HepG2 (cell line): ENCODE data around the gene GJC1. TPM values are rescaled to one million over a fixed set of nuclear protein-coding genes. Genes with fewer than 3 reads are reported as not detected.

Experiments
- ATF7 ChIP-seq, 2 experiments: fragments of 450-650 bp in 1 of 2; sonication (generic) in 1 of 2; formaldehyde crosslinking in 1 of 2; IDR thresholded peaks; 2 replicates each; pipeline versions ENCODE4 v1.4.0 to v1.6.1; 2016 to 2020; ENCODE audit warnings: antibody characterized with exemption in 1 of 2, mild to moderate bottlenecking in 1 of 2, missing genetic modification reagents in 1 of 2
- CEBPG ChIP-seq: IDR thresholded peaks from 2 replicates; pipeline ENCODE4 v1.6.1; 2016
- FOXO1 ChIP-seq: sonication (generic); formaldehyde crosslinking; IDR thresholded peaks from 2 replicates; pipeline ENCODE4 v1.4.0; 2020; ENCODE audit warnings: missing genetic modification reagents
- HNF4A ChIP-seq: sonication (generic); formaldehyde crosslinking; IDR thresholded peaks from 2 replicates; pipeline ENCODE4 v1.4.0; 2020; ENCODE audit warnings: missing genetic modification reagents
- HNF4G ChIP-seq, 2 experiments: sonication (generic) in 1 of 2; formaldehyde crosslinking in 1 of 2; IDR thresholded peaks; 2 replicates each; pipeline versions ENCODE4 v1.4.0 to v1.6.1; 2011 to 2020; ENCODE audit warnings: borderline replicate concordance in 2 of 2, low read depth in 2 of 2, mild to moderate bottlenecking in 2 of 2, low read length in 1 of 2, missing genetic modification reagents in 1 of 2, moderate library complexity in 1 of 2
- MBNL3 ChIP-seq: fragments of 250-450 bp; sonication (Bioruptor Pico); conservative IDR thresholded peaks from 2 replicates; pipeline ENCODE4 v1.8.0; 2022; ENCODE audit warnings: mild to moderate bottlenecking, inconsistent platforms
- MEIS1 ChIP-seq: sonication (generic); formaldehyde crosslinking; IDR thresholded peaks from 2 replicates; pipeline ENCODE4 v1.9.0; 2021; ENCODE audit warnings: mild to moderate bottlenecking, missing genetic modification reagents, moderate library complexity, borderline replicate concordance
- MEIS2 ChIP-seq: sonication (generic); formaldehyde crosslinking; IDR thresholded peaks from 2 replicates; pipeline ENCODE4 v1.9.0; 2021; ENCODE audit warnings: mild to moderate bottlenecking, missing genetic modification reagents
- MTA1 ChIP-seq: sonication (generic); formaldehyde crosslinking; IDR thresholded peaks from 2 replicates; pipeline ENCODE4 v1.4.0; 2020; ENCODE audit warnings: missing genetic modification reagents, mild to moderate bottlenecking, borderline replicate concordance
- MZF1 ChIP-seq: sonication (generic); formaldehyde crosslinking; IDR thresholded peaks from 2 replicates; pipeline ENCODE4 v1.8.1; 2023; ENCODE audit warnings: mild to moderate bottlenecking, missing genetic modification reagents, borderline replicate concordance
- NR2C2 ChIP-seq: sonication (generic); formaldehyde crosslinking; IDR thresholded peaks from 2 replicates; pipeline ENCODE4 v1.4.0; 2020; ENCODE audit warnings: missing genetic modification reagents, mild to moderate bottlenecking, moderate library complexity, borderline replicate concordance
- POGZ ChIP-seq: sonication (generic); formaldehyde crosslinking; IDR thresholded peaks from 2 replicates; pipeline ENCODE4 v1.4.0; 2020; ENCODE audit warnings: mild to moderate bottlenecking, missing genetic modification reagents
- RCOR2 ChIP-seq: IDR thresholded peaks from 2 replicates; pipeline ENCODE4 v1.6.1; 2016; ENCODE audit warnings: missing biosample characterization, missing genetic modification reagents
- SALL1 ChIP-seq: sonication (generic); formaldehyde crosslinking; IDR thresholded peaks from 2 replicates; pipeline ENCODE4 v1.8.0; 2022; ENCODE audit warnings: mild to moderate bottlenecking, missing genetic modification reagents
- TP53 ChIP-seq: sonication (generic); formaldehyde crosslinking; conservative IDR thresholded peaks from 2 replicates; pipeline ENCODE4 v1.4.0; 2020; ENCODE audit warnings: missing genetic modification reagents
- XRCC5 ChIP-seq: fragments of 200-400 bp; formaldehyde crosslinking; optimal IDR thresholded peaks from 2 replicates; pipeline ENCODE3; 2017; ENCODE audit warnings: mild to moderate bottlenecking, low read length
- ZBTB7A ChIP-seq: sonication (generic); formaldehyde crosslinking; IDR thresholded peaks from 2 replicates; pipeline ENCODE4 v1.8.0; 2022; ENCODE audit warnings: mild to moderate bottlenecking, missing genetic modification reagents
- ZBTB8A ChIP-seq: sonication (generic); formaldehyde crosslinking; IDR thresholded peaks from 2 replicates; pipeline ENCODE4 v1.4.0; 2020; ENCODE audit warnings: mild to moderate bottlenecking, low read depth, missing genetic modification reagents, borderline replicate concordance
- ZFP62 ChIP-seq: sonication (generic); formaldehyde crosslinking; IDR thresholded peaks from 2 replicates; pipeline ENCODE4 v1.4.0; 2020; ENCODE audit warnings: missing genetic modification reagents
- ZFX ChIP-seq: sonication (generic); formaldehyde crosslinking; IDR thresholded peaks from 2 replicates; pipeline ENCODE4 v1.4.0; 2020; ENCODE audit warnings: mild to moderate bottlenecking, low read depth, missing genetic modification reagents, moderate library complexity
- ZKSCAN8 ChIP-seq: IDR thresholded peaks from 2 replicates; pipeline ENCODE4 v1.6.1; 2016; ENCODE audit warnings: borderline replicate concordance, missing genetic modification reagents, missing compliant biosample characterization
- ZNF121 ChIP-seq: sonication (generic); formaldehyde crosslinking; IDR thresholded peaks from 2 replicates; pipeline ENCODE4 v1.5.0; 2020; ENCODE audit warnings: mild to moderate bottlenecking, missing genetic modification reagents
- ZNF205 ChIP-seq: IDR thresholded peaks from 2 replicates; pipeline ENCODE4 v1.6.1; 2018; ENCODE audit warnings: missing biosample characterization, missing genetic modification reagents
- ZNF24 ChIP-seq: fragments of 450-650 bp; IDR thresholded peaks from 2 replicates; pipeline ENCODE4 v1.6.1; 2017; ENCODE audit warnings: antibody characterized with exemption, mild to moderate bottlenecking
- ZNF430 ChIP-seq: sonication (generic); formaldehyde crosslinking; IDR thresholded peaks from 2 replicates; pipeline ENCODE4 v1.9.0; 2021; ENCODE audit warnings: mild to moderate bottlenecking, missing genetic modification reagents
- polyA plus RNA-seq, 8 experiments: library from polyadenylated mRNA; depleted of rRNA in 3 of 8; stranded (reverse) in 7 of 8; unstranded in 1 of 8; fragments of >200 nt; fragmentation: Illumina TruSeq in 4 of 8; extraction: Trizol in 4 of 8; gene quantifications; 2 replicates each; pipeline versions ENCODE4 v1.2.1 to v1.2.3, GENCODE V29; 2011 to 2016; ENCODE audit warnings: low read depth in 4 of 8, missing spikeins in 1 of 8, mixed read lengths in 1 of 8; ENCODE audit not compliant: insufficient read depth in 1 of 8
- total RNA-seq, 5 experiments: library from RNA; depleted of rRNA; stranded (reverse); fragments of >200 nt; fragmentation: Illumina TruSeq; extraction: Trizol; gene quantifications; 2 replicates each; pipeline ENCODE4 v1.2.3, GENCODE V29; 2016; ENCODE audit warnings: low read depth in 1 of 5
- TF ChIP-seq, protein P1 (sequence below): sonication (generic); formaldehyde crosslinking; IDR thresholded peaks from 2 replicates; pipeline ENCODE4 v1.4.0; 2020; ENCODE audit warnings: missing genetic modification reagents, low read depth, mild to moderate bottlenecking, borderline replicate concordance
- TF ChIP-seq, protein P2 (sequence below): sonication (generic); formaldehyde crosslinking; IDR thresholded peaks from 2 replicates; pipeline ENCODE4 v1.8.0; 2022; ENCODE audit warnings: mild to moderate bottlenecking, missing genetic modification reagents, moderate library complexity

The GJC1 gene
- total and polyA plus RNA-seq, 2 of the 13 experiments (the other 11 are each of a cell fraction or from before 2014, with no cell fraction given), result 1.7 TPM

DNA sequence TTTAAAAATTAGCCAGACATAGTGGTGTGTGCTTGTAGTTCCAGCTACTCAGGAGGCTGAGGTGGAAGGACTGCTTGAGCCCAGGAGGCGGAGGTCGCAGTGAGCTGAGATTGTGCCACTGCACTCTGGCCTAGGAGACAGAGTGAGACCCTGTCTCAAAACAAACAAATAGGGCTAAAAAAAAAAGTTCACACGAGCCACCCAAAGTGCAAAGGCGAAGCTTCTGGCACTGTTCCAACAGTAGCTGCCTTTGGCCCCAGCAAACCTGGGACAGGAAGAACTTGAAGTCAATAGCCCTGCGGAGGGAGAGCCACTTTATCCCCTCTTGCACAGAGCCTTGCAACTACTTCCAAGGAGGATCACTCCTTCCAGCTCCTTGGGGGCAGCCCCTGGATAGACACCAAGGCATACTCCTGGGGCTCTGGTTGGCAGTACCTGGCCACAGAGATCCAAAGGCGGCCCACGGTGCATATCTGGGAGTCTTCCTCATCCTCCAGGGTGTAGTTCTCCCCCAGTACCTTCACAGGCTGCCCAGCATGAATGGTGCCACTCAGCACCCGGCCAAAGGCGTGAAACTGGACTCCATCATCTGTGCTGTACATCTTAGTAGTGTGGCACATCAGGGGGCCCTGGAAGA is 32.3 kb upstream of the GJC1 start (continued):
- TF ChIP-seq ZNF121 (CRISPR knock-in tag), result peak; percentile 41; the same call in 1 of the 2 replicates
- TF ChIP-seq NR2C2 (CRISPR knock-in tag), result peak; percentile 30; the same call in 1 of the 2 replicates
- peak; percentile 72; the same call in 1 of the 2 replicates for TF ChIP-seq ZNF205 (CRISPR knock-in tag)
- TF ChIP-seq ZFX (CRISPR knock-in tag), result 0 out of 2 replicates have a peak, but pooled peaks have one; percentile 35
- TF ChIP-seq ZFP62 (CRISPR knock-in tag), result no peak
- no peak for TF ChIP-seq TP53 (CRISPR knock-in tag)
- peak; percentile 79 for TF ChIP-seq HNF4G (IDR thresholded peaks at IDR 0.05; ENCODE audit: borderline replicate concordance, low read depth, low read length)
- TF ChIP-seq HNF4G (CRISPR knock-in tag; IDR thresholded peaks at IDR 0.05; ENCODE audit: borderline replicate concordance, low read depth), result no peak
- no peak for TF ChIP-seq ZKSCAN8
- TF ChIP-seq, protein P1, sequence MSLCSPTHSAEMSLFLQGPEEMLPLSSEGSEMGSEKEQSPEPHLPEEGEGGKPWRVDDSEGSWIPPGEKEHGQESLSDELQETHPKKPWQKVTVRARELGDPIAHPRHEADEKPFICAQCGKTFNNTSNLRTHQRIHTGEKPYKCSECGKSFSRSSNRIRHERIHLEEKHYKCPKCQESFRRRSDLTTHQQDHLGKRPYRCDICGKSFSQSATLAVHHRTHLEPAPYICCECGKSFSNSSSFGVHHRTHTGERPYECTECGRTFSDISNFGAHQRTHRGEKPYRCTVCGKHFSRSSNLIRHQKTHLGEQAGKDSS, result no peak
- 0 out of 2 replicates have a peak, but pooled peaks have one; percentile 17 for TF ChIP-seq POGZ (CRISPR knock-in tag)
- TF ChIP-seq ZBTB7A (CRISPR knock-in tag), result peak; percentile 73; the same call in 1 of the 2 replicates
- TF ChIP-seq ZNF430 (CRISPR knock-in tag), result no peak
- TF ChIP-seq MEIS2 (CRISPR knock-in tag), result peak; percentile 56; the same call in 1 of the 2 replicates
- peak; percentile 68; the same call in 1 of the 2 replicates for TF ChIP-seq MEIS1
- TF ChIP-seq ZNF24, result no peak
- TF ChIP-seq XRCC5, result no peak
- TF ChIP-seq MTA1, result peak; percentile 62; the same call in 1 of the 2 replicates
- no peak for TF ChIP-seq FOXO1 (CRISPR knock-in tag)
- peak; percentile 78 for TF ChIP-seq HNF4A (CRISPR knock-in tag)
- TF ChIP-seq, protein P2, sequence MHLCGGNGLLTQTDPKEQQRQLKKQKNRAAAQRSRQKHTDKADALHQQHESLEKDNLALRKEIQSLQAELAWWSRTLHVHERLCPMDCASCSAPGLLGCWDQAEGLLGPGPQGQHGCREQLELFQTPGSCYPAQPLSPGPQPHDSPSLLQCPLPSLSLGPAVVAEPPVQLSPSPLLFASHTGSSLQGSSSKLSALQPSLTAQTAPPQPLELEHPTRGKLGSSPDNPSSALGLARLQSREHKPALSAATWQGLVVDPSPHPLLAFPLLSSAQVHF, result no peak
- no peak for TF ChIP-seq MBNL3 (CRISPR knock-in tag)
- no peak for TF ChIP-seq ATF7 (IDR thresholded peaks at IDR 0.05)
- no peak for TF ChIP-seq ATF7 (CRISPR knock-in tag; IDR thresholded peaks at IDR 0.05)
- no peak for TF ChIP-seq MZF1 (CRISPR knock-in tag)
- peak; percentile 63; the same call in 1 of the 2 replicates for TF ChIP-seq RCOR2
- TF ChIP-seq SALL1 (CRISPR knock-in tag), result peak; percentile 63
- no peak for TF ChIP-seq CEBPG (CRISPR knock-in tag)
- TF ChIP-seq ZBTB8A (CRISPR knock-in tag), result no peak
